Stimulated activated CD4-positive, alpha-beta T cell treated with anti-CD3 and anti-CD28 coated beads, Interleukin-1b, Interleukin-23, amount 100 ng/mL, for 1 hour (primary cell): ENCODE measurements around the gene ALK.

Experiments
- DNase-seq, 2 donors: peaks; one replicate each; pipeline ENCODE4 v3.0.0-alpha.2; 2020; ENCODE audit warnings: low read depth in 2 of 2

The ALK gene

DNA sequence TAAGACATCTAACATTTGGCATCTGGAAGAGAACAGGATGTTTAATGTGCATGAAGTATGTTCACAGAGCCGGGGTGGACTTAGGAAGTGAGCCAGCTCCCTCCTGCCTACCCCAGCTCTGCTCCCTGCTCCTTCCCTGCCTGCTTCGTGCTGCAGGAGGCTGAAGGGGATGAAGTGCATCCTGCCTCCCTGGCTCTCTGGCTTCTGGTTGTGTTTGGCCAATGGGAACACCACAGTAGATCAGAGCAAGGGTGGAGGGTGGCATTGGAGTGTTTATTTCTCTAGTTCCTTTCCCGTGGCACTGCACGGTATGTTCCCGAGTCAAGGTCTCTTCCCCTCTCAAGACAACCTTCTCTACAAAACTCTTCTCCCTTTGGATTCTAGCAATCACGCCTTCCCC, 426.3 kb downstream of the ALK start:
- no peak for DNase-seq

- no peak for DNase-seq
Measured at GRCh38 chr2:29492701-29493100, 428.7 kb downstream of the ALK start.

DNA sequence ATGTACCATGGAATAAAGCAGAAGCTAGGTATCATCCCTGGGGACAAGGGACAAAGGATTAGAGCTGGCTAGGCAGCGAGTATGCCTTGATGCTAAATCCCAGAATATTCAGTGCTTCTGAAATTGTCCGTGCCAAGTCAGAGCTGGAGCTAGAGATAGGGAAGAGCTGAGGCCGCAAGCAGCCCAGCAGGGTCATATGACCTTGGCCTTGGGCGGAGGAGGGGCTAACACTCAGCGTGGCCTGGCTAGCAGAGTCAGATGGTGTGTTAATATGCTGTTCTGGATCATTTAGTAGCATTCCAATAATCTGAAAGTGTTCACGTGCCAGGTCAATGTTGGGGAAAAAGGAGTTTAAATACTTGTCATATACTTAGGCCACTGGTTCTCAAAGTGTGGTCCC, 431.3 kb downstream of the ALK start:
- DNase-seq = no peak

GRCh38 chr2:29489568-29489967, 431.8 kb downstream of the ALK start:
- no peak for DNase-seq

DNA sequence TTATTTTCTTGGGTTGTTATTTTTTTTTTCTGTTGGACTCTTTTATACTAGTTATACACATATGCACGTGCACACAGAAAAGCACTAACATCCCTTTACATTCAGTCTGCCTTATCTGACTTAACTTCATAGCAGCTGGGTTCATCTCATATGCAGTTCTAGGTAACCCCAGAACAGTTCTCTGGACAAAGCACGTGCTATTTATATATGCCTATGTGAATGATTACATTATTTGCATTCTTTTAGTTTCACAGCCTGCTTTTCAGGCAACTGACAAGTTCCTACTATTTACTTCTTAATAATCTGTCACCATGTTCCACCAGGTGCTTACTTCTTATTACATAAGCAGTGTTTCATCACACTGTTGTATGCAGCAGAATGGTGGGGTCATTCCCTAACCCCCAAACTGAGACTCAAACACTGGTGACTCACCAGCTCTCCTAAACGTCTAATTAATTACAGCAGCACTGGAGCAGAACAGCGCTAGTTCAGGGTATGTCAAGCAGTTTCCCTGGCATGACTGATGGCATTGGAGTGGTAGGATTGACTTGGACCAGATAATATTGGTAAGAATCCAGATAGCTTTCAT, 433.3 kb downstream of the ALK start:
- no peak for DNase-seq

- DNase-seq = no peak
Measured at GRCh38 chr2:29485631-29486030, 435.8 kb downstream of the ALK start.

- DNase-seq = no peak
Measured at GRCh38 chr2:29485117-29485516, 436.3 kb downstream of the ALK start.

DNA sequence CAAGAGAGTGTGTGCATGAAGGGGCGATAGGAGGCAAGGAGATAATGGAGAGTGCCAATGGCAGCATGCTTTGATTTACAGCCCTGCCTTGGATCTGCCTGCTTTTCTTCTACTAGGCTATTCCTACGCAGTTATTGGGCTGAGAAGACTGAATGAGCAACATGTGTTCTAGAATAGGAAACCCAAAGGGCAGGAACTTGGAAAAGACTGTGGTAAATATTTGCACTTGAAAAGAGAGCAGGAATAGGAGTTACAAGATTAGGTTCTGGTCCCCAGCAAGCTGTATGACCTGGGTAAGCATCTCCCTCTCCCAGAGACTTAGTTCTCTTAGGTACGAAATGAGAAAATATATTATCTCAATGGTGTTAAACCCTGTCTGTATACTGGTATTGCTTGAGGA, 438.5 kb downstream of the ALK start:
- no peak for DNase-seq

GRCh38 chr2:29482348-29482747, 439.0 kb downstream of the ALK start:
- DNase-seq = no peak

DNA sequence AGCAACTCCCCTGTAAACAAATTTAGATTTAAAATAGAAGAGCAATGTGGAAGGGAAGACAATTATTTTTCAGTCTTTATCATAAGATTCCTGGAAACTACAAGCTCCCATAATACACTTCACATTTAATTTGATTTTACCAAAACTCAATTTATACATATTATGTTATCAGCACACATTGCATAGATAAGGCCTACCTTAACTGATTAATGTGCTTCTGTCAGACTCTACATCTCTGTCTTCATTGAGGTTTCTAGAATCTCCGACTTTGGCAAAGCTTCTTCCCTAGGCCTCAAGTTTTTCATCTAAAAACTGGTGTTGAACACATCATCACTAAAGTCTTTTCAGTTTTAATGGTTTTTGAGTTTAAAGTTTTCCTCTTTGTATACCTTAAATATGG, 440.1 kb downstream of the ALK start:
- DNase-seq = no peak

- no peak for DNase-seq
Measured at GRCh38 chr2:29480426-29480825, 441.0 kb downstream of the ALK start.

DNA sequence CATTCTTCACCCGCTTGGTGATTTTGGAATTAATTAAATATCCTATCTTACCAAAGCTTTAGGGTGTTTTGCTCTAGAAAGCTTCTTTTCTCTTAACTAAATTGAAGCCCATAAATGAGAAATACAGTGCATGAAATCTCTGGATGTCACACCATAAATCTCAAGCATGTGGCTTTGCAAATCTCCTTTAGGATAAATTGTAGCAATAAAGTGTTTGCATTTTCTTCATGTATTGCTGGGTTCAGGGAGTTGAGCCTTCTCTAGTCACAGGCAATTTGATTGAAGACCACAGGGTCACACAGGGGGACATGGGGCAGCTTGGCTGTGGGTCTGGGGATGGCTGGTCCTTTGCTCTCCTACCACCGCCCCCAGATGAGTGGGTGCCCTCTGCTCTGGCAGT, 442.0 kb downstream of the ALK start:
- no peak for DNase-seq

- no peak for DNase-seq
Measured at GRCh38 chr2:29478641-29479040, 442.7 kb downstream of the ALK start.

GRCh38 chr2:29477186-29477585, 444.2 kb downstream of the ALK start:
- DNase-seq = no peak

- no peak for DNase-seq
Measured at GRCh38 chr2:29475499-29475898, 445.9 kb downstream of the ALK start.

GRCh38 chr2:29469961-29470360, 451.4 kb downstream of the ALK start:
- no peak for DNase-seq

- no peak for DNase-seq
Measured at GRCh38 chr2:29469516-29469915, 451.9 kb downstream of the ALK start.

DNA sequence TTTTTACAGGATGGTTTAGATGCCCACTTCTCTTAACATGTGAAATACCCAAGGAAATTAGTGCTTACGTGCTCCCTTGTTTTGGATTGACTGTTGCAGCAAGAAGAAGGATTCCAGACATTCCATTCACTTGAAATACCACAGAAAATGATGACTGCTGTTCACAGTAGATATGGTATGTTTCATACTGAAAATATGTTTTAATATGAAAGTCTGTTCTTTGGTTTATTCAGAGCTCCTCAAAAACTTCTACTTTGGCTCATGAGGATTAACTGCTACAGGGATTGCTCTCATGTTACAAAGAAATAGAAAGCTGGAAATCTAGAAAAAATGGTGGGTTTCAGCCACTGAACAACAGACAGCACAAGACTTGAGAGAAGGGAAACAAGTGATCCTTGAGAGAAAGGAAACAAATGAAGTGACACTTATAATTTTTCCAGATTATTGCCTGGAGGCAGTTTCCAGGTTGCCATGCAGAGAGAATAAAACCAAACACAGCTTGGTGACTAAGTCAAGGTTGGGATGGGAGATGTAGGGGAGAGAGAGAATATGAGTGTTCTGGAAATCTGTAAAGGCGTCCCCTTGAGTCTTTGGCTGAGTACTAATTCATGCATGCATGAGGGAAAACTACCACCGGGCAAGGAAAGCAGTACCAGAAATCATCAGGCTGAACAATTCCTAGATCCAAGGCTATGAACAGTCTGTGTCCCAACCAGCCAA, 458.0 kb downstream of the ALK start:
- no peak for DNase-seq

DNA sequence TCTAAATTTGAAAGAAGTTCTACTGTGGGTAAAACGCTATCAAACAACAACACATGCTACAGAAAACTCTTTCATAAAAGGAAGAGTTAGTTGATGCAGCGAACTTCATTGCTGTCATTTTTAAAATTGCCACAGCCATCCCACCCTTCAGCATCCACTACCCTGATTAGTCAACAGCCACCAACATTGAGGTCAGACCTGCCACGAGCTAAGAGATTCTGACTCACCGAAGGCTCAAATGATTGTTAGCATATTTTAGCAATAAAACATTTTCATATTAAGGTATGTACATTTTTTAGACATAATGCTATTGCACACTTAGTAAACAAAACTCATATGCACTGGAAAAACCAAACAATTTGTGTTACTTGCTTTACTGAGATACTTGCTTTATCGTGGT, 459.1 kb downstream of the ALK start:
- no peak for DNase-seq

GRCh38 chr2:29460190-29460589, 461.2 kb downstream of the ALK start:
- DNase-seq = no peak

DNA sequence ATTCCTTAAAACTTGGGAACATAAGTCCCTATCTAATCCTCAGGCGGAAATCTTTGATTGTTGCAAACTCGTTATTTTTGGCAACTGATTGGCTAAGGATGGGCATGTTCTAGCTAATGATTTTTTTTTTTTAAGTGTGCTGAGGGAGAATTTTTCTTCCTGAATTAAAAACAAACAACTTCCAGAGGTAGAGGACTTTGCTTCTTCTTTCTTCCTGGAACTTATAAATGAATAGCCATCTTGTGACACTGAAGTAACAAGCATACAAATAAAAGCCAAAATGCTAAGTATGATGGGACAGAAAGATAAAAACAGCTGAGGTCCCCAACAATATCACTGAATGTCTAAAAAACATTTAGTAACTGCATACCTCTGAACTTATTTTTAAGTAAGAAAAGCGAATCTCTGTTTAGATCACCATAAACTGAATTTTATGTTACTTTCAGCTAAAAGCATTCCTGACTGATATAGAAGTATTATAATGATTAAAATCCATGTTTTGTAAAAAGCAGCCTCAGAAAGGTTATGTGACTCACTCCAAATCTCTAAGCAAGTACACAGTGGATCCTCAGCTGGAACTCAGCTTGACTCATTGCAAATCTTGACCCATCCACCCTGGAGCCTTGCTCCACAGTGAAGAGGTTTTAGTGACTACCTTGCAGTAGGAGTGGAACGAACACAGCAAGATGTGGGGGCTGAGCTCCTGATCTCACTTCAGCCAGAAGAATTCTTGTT, 461.8 kb downstream of the ALK start:
- DNase-seq = no peak

GRCh38 chr2:29456429-29456828, 465.0 kb downstream of the ALK start:
- DNase-seq = no peak

- DNase-seq = no peak
Measured at GRCh38 chr2:29455200-29455860, 466.1 kb downstream of the ALK start.
